Adipocyte (in vitro differentiated cells): ENCODE data around the gene NANP.
"Not testable (repeated sequence)": the region's sequence is repeated elsewhere in the genome, so short reads cannot be mapped to it uniquely, and the experiment has no call there.

ENCODE experiments used
- DNase-seq: peaks from one replicate; pipeline ENCODE4 v3.0.0-alpha.2; 2015; ENCODE audit warnings: low read depth
- H3K27me3 ChIP-seq: replicated peaks from 2 replicates; pipeline ENCODE4 v1.7.0; 2013; ENCODE audit warnings: mild to moderate bottlenecking, low read length, moderate library complexity; ENCODE audit not compliant: control insufficient read depth, insufficient read depth
- H3K36me3 ChIP-seq: 2 replicates; pipeline ENCODE4 v1.7.0; 2013; ENCODE audit warnings: low read length, mild to moderate bottlenecking, moderate library complexity; ENCODE audit not compliant: control insufficient read depth, insufficient read depth, severe bottlenecking
- H3K4me1 ChIP-seq: 2 replicates; pipeline ENCODE4 v1.7.0; 2013; ENCODE audit warnings: mild to moderate bottlenecking, low read length, moderate library complexity; ENCODE audit not compliant: control insufficient read depth, insufficient read depth
- H3K4me3 ChIP-seq: 2 replicates; pipeline ENCODE4 v1.7.0; 2013; ENCODE audit warnings: mild to moderate bottlenecking, low read length, moderate library complexity
- H3K9ac ChIP-seq: 2 replicates; pipeline ENCODE4 v1.7.0; 2013; ENCODE audit warnings: mild to moderate bottlenecking, low read length, moderate library complexity
- H3K9me3 ChIP-seq: 2 replicates; pipeline ENCODE4 v1.7.0; 2013; ENCODE audit warnings: mild to moderate bottlenecking, low read length, moderate library complexity; ENCODE audit not compliant: control insufficient read depth

NANP gene

GRCh38 chr20:25606094-25606695 is 17.6 kb downstream of the NANP start:
- DNase-seq, result no peak
- Histone ChIP-seq H3K36me3 (no peaks in the 10 kb centered on the region), H3K9ac (no peak overlapping the region), H3K4me3 (no peak overlapping the region), H3K4me1 (no peaks in the 10 kb centered on the region), H3K9me3 (no peaks in the 10 kb centered on the region), H3K27me3 (no peaks in the 10 kb centered on the region)

DNA sequence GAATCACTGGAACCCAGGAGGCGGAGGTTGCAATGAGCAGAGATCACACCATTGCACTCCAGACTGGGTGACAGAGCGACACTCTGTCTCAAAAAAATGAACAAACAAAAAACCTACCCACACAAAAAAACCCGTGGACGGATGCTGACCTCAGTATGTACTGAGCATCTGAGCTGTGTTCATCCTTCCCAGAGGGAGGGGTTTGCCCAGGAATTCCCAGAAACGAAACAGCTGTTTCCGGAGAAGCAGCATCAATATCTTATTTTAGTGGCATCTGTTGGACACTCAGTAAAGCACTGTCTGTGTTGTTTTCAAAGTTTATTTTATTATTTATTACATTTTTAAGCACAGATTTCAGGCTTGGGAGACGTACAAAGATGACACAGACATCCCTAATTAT is 18.7 kb downstream of the NANP start:
- peaks cover 7% of the 10 kb centered on the region for H3K4me1 ChIP-seq

DNA sequence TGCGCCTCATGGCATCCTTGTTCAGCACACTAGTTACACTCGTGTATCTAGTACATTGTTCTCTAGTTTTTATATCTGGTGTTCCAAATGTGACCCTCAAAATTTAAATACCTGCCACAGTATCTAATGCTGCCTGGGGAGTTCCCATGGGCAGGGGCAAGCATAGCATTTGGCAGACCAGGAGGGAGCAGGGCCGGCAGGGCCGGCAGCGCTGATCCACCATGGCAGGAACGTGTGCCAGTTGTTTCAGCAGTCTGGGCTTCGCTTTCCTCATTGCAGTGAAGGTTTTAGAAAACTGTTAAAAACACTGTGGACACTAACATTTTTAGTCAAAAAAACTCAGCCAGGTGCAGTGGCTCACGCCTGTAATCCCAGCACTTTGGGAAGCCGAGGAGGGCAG is 19.2 kb downstream of the NANP start:
- no peaks in the 10 kb centered on the region for H3K9me3 ChIP-seq
- peaks cover 7% of the 10 kb centered on the region for H3K4me1 ChIP-seq
- no peak overlapping the region for H3K9ac ChIP-seq
- H3K36me3 ChIP-seq, result no peaks in the 10 kb centered on the region
- H3K4me3 ChIP-seq, result no peak overlapping the region
- DNase-seq, result no peak
- H3K27me3 ChIP-seq, result no peaks in the 10 kb centered on the region

More for the DNA sequence above, 18.7 kb downstream of the NANP start:
- Histone ChIP-seq H3K4me3 (no peak overlapping the region), H3K36me3 (no peaks in the 10 kb centered on the region), H3K9me3 (no peaks in the 10 kb centered on the region), H3K27me3 (no peaks in the 10 kb centered on the region), H3K9ac (no peak overlapping the region)
- DNase-seq, result no peak

DNA sequence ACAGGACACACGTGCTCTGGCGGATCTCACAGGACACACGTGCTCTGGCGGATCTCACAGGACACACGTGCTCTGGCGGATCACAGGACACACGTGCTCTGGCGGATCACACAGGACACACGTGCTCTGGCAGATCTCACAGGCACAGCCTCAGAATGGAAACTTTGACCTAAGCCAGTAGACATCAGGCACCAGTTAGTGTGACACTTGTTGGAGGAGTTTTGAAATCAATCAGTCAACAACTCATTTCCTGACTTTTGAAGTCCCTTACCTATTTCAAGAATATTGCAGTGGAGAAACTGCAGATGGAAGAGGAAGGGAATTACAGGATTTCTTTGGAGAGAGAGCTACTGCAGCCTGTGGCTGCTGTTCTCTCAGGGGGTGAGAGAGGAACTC is 20.9 kb downstream of the NANP start:
- not testable (repeated sequence) for H3K9me3 ChIP-seq, DNase-seq, H3K9ac ChIP-seq, H3K27me3 ChIP-seq, H3K4me3 ChIP-seq, H3K36me3 ChIP-seq, H3K4me1 ChIP-seq

GRCh38 chr20:25602191-25602913 is 21.5 kb downstream of the NANP start:
- not testable (repeated sequence) for H3K4me3 ChIP-seq, H3K27me3 ChIP-seq, H3K36me3 ChIP-seq, H3K9me3 ChIP-seq, H3K4me1 ChIP-seq, DNase-seq, H3K9ac ChIP-seq

- Histone ChIP-seq H3K36me3 (no peaks in the 10 kb centered on the region), H3K4me3 (no peak overlapping the region), H3K9me3 (no peaks in the 10 kb centered on the region), H3K4me1 (peaks cover 7% of the 10 kb centered on the region), H3K27me3 (no peaks in the 10 kb centered on the region), H3K9ac (no peak overlapping the region)
- DNase-seq, result no peak
Observed at GRCh38 chr20:25601659-25602058, 22.2 kb downstream of the NANP start.

DNA sequence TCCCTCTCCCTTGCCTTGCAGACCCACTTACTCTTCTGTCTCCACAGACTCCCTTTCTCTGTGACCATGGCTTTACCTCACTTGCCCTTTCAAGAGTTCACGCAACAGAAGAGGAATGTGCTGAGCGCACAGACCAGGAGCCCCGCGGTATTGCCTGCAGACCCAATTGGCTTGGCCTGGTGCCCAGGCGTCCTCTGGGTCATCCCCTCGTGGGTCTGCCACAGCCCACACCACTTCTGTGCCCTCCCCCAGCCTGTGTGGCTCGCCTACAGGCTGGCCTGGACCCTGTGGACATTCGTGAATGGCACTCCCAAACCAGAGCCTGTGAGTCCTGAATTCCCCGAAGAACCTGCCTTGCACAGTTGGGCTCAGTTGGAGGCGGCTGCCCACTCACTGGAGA is 23.2 kb downstream of the NANP start:
- no peaks in the 10 kb centered on the region for H3K36me3 ChIP-seq
- no peaks in the 10 kb centered on the region for H3K27me3 ChIP-seq
- peaks cover 7% of the 10 kb centered on the region for H3K4me1 ChIP-seq
- no peak overlapping the region for H3K9ac ChIP-seq
- H3K9me3 ChIP-seq, result no peaks in the 10 kb centered on the region
- DNase-seq, result no peak
- no peak overlapping the region for H3K4me3 ChIP-seq

GRCh38 chr20:25592135-25592852 is 31.5 kb downstream of the NANP start:
- no peak for DNase-seq
- no peak overlapping the region for H3K9ac ChIP-seq
- no peaks in the 10 kb centered on the region for H3K27me3 ChIP-seq
- no peak overlapping the region for H3K4me3 ChIP-seq
- no peaks in the 10 kb centered on the region for H3K9me3 ChIP-seq
- H3K36me3 ChIP-seq, result no peaks in the 10 kb centered on the region
- H3K4me1 ChIP-seq, result no peaks in the 10 kb centered on the region

- H3K9me3 ChIP-seq, H3K4me3 ChIP-seq, H3K27me3 ChIP-seq, H3K4me1 ChIP-seq, H3K9ac ChIP-seq, H3K36me3 ChIP-seq, DNase-seq: not testable (repeated sequence)
Observed at GRCh38 chr20:25590778-25591177, 33.0 kb downstream of the NANP start.

- no peaks in the 10 kb centered on the region for H3K9me3 ChIP-seq
- no peak overlapping the region for H3K9ac ChIP-seq
Observed at GRCh38 chr20:25588491-25588890, 35.3 kb downstream of the NANP start.

DNA sequence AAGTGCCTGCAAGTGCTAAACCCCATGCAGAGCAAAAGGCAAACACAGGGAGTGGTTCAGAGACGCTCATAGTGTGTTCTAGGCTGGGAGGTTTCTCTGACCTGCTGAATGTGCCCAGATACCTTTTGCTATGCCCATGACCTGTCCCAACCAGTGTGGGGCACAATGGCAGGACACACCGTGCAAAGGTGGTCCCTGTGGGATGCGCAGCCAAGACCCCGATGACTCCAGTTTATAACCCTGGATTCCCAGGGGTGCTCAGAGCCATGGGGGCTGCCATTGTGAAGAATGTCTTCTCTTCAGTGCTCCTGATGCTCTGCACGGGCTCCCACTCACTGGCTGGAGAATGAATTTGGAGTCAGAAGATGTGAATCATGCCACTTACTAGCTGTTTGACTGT is 36.3 kb downstream of the NANP start:
- H3K4me1 ChIP-seq, result peaks cover 7% of the 10 kb centered on the region
- no peaks in the 10 kb centered on the region for H3K27me3 ChIP-seq
- H3K36me3 ChIP-seq, result no peaks in the 10 kb centered on the region
- H3K9ac ChIP-seq, result no peak overlapping the region
- no peak for DNase-seq
- no peak overlapping the region for H3K4me3 ChIP-seq
- H3K9me3 ChIP-seq, result no peaks in the 10 kb centered on the region

More at GRCh38 chr20:25588491-25588890, 35.3 kb downstream of the NANP start:
- no peak for DNase-seq
- Histone ChIP-seq H3K4me1 (peaks cover 7% of the 10 kb centered on the region), H3K4me3 (no peak overlapping the region), H3K36me3 (no peaks in the 10 kb centered on the region), H3K27me3 (no peaks in the 10 kb centered on the region)
